Stimulated activated naive CD8-positive, alpha-beta T cell treated with anti-CD3 and anti-CD28 coated beads, Interleukin-15, amount 100 ng/mL, for 72 hours (primary cell): ENCODE measurements around the gene FADD.

Experiments used
- ATAC-seq: fragments of 150-1000 bp; cut with Tn5 transposase; 2 replicates; pipeline ENCODE4 v1.10.0; 2021; ENCODE audit warnings: mild to moderate bottlenecking, moderate library complexity
- DNase-seq, 2 donors: peaks; one replicate each; pipeline ENCODE4 v3.0.0; 2021 to 2022
- H3K27ac Mint-ChIP-seq, 2 donors: one replicate each; pipeline ENCODE4 v1.8.0; 2022; ENCODE audit warnings: mild to moderate bottlenecking in 2 of 2, mixed read lengths in 2 of 2, moderate library complexity in 2 of 2
- H3K27me3 Mint-ChIP-seq: one replicate; pipeline ENCODE4 v1.8.0; 2022; ENCODE audit warnings: mixed read lengths
- H3K4me1 Mint-ChIP-seq: one replicate; pipeline ENCODE4 v1.8.0; 2022; ENCODE audit warnings: mild to moderate bottlenecking, mixed read lengths
- H3K4me3 Mint-ChIP-seq, 2 donors: one replicate each; pipeline ENCODE4 v1.8.0; 2022; ENCODE audit warnings: mild to moderate bottlenecking in 2 of 2, mixed read lengths in 2 of 2, moderate library complexity in 1 of 2
- H3K9me3 Mint-ChIP-seq, 2 donors: one replicate each; pipeline ENCODE4 v1.8.0; 2022; ENCODE audit warnings: mixed read lengths in 2 of 2

Gene FADD

GRCh38 chr11:70173018-70173417 is 30.1 kb upstream of the FADD start:
- Mint-ChIP-seq H3K27me3 (peaks cover 8% of the 10 kb centered on the region), H3K9me3 (no peaks in the 10 kb centered on the region), H3K27ac (no peak overlapping the region), H3K4me3 (no peak overlapping the region), H3K4me1 (peaks cover 12% of the 10 kb centered on the region)
- no peak for ATAC-seq
- DNase-seq, result no peak

GRCh38 chr11:70174547-70175235 is 28.4 kb upstream of the FADD start:
- Mint-ChIP-seq H3K4me3 (no peak overlapping the region), H3K9me3 (no peaks in the 10 kb centered on the region), H3K27me3 (no peaks in the 10 kb centered on the region), H3K4me1 (peaks cover 12% of the 10 kb centered on the region), H3K27ac (peak overlapping the region in 1 of 2 donors; percentile 27)
- DNase-seq (no peak), ATAC-seq (no peak)

GRCh38 chr11:70175236-70175698 is 27.8 kb upstream of the FADD start:
- no peak for ATAC-seq
- Mint-ChIP-seq H3K4me1 (peaks cover 12% of the 10 kb centered on the region), H3K27me3 (no peaks in the 10 kb centered on the region), H3K4me3 (no peak overlapping the region), H3K9me3 (no peaks in the 10 kb centered on the region), H3K27ac (no peak overlapping the region)
- no peak for DNase-seq

- ATAC-seq (peak; percentile 77), DNase-seq (peak; percentile 46 to 65)
- Mint-ChIP-seq H3K9me3 (no peaks in the 10 kb centered on the region), H3K27ac (no peak overlapping the region), H3K4me3 (no peak overlapping the region), H3K27me3 (no peaks in the 10 kb centered on the region), H3K4me1 (peaks cover 12% of the 10 kb centered on the region)
These were observed 26.0 kb upstream of the FADD start for GRCh38 chr11:70176940-70177689.

DNA sequence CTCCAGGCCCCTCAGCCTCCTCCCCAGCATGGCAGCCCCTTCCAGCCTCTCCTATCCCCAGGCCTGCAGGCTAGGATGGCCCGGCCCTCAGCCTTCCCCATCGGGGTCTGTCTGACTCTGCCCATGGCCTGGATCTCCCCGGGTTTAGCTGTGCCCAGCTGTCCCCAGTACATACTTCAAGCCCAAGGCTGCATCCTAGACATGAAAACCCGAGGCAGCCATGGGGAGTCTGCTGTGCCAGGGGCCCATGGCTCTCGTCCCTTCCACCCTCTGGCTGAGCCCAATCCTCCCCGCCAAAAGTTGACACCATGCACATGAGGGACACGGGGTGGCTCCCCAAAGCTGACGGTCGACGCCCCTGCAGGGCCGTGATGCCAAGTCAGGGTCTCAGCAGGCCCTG is 22.2 kb upstream of the FADD start:
- Mint-ChIP-seq H3K9me3 (no peaks in the 10 kb centered on the region), H3K4me3 (no peak overlapping the region), H3K27me3 (no peaks in the 10 kb centered on the region), H3K4me1 (no peaks in the 10 kb centered on the region), H3K27ac (no peak overlapping the region)
- no peak for ATAC-seq
- no peak for DNase-seq

DNA sequence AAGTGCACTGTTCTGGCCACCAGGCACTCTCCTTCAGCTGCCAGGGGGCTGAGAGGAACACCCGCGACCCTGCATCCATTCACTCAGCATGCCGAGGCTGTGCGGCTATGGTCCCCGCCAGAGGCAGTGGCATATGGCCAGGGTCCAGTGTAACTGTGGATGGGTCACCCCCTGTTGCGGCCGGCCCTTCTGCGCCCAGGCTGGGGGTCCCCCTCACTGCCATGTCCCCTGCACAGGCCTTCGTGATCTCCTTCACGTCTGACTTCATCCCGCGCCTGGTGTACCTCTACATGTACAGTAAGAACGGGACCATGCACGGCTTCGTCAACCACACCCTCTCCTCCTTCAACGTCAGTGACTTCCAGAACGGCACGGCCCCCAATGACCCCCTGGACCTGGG is 20.8 kb upstream of the FADD start:
- H3K4me3 Mint-ChIP-seq, result no peak overlapping the region
- no peak overlapping the region for H3K27ac Mint-ChIP-seq
- H3K4me1 Mint-ChIP-seq, result no peaks in the 10 kb centered on the region
- H3K9me3 Mint-ChIP-seq, result no peaks in the 10 kb centered on the region
- no peaks in the 10 kb centered on the region for H3K27me3 Mint-ChIP-seq
- DNase-seq (no peak), ATAC-seq (no peak)

- DNase-seq (no peak), ATAC-seq (no peak)
- H3K4me1 Mint-ChIP-seq, result no peaks in the 10 kb centered on the region
- H3K27ac Mint-ChIP-seq, result no peak overlapping the region
- no peak overlapping the region for H3K4me3 Mint-ChIP-seq
- H3K27me3 Mint-ChIP-seq, result no peaks in the 10 kb centered on the region
- H3K9me3 Mint-ChIP-seq, result no peaks in the 10 kb centered on the region
These were observed 20.1 kb upstream of the FADD start for GRCh38 chr11:70183032-70183431.

GRCh38 chr11:70183483-70184176 is 19.5 kb upstream of the FADD start:
- no peaks in the 10 kb centered on the region for H3K27me3 Mint-ChIP-seq
- no peak overlapping the region for H3K27ac Mint-ChIP-seq
- ATAC-seq, result no peak
- H3K4me1 Mint-ChIP-seq, result no peaks in the 10 kb centered on the region
- DNase-seq, result no peak
- H3K4me3 Mint-ChIP-seq, result no peak overlapping the region
- H3K9me3 Mint-ChIP-seq, result no peaks in the 10 kb centered on the region

- DNase-seq, result no peak
- Mint-ChIP-seq H3K9me3 (no peaks in the 10 kb centered on the region), H3K27me3 (no peaks in the 10 kb centered on the region), H3K27ac (no peak overlapping the region), H3K4me1 (no peaks in the 10 kb centered on the region), H3K4me3 (no peak overlapping the region)
- no peak for ATAC-seq
These were observed 18.7 kb upstream of the FADD start for GRCh38 chr11:70184396-70184795.

DNA sequence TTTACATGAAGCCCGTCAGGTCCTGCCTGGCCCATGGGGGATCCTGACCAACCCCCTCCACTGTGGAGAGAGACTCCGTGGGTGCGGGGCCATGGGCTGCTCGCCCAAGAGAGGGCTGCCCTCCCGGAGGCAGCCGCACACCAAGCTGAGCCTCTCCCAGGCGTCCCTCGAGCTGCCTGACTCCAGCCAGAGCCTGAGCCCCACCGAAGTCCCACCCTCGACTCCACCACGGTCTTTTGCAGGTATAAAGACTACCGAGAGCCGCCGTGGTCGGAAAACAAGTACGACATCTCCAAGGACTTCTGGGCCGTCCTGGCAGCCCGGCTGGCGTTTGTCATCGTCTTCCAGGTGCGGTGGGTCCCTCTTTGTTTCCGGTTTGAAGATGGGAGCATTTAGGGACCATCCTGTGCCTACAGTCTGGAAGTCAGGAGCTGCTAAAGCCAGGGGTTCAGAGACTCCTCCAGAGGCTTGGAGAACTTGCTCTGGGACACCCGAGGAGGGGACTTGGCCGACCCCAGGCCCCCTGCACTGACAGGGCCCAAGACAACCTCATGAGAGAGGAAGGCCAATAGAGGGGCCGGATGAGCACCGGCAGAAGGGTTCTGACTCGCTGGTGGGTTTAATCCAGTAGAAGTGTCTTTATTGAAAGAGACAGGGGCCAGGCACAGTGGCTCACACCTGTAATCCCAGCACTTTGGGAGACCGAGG is 17.6 kb upstream of the FADD start:
- H3K4me3 Mint-ChIP-seq, result no peak overlapping the region
- no peak overlapping the region for H3K27ac Mint-ChIP-seq
- H3K27me3 Mint-ChIP-seq, result no peaks in the 10 kb centered on the region
- H3K9me3 Mint-ChIP-seq, result no peaks in the 10 kb centered on the region
- no peak for DNase-seq
- ATAC-seq, result no peak
- no peaks in the 10 kb centered on the region for H3K4me1 Mint-ChIP-seq

- no peak for ATAC-seq
These were observed 16.7 kb upstream of the FADD start for GRCh38 chr11:70186420-70186819.

GRCh38 chr11:70186936-70187335 is 16.2 kb upstream of the FADD start:
- Mint-ChIP-seq H3K4me3 (no peak overlapping the region), H3K9me3 (no peaks in the 10 kb centered on the region), H3K27ac (no peak overlapping the region), H3K27me3 (peaks cover 8% of the 10 kb centered on the region), H3K4me1 (peaks cover 4% of the 10 kb centered on the region)
- DNase-seq (no peak), ATAC-seq (no peak)

More at GRCh38 chr11:70186420-70186819, 16.7 kb upstream of the FADD start:
- H3K4me3 Mint-ChIP-seq, result no peak overlapping the region
- no peaks in the 10 kb centered on the region for H3K9me3 Mint-ChIP-seq
- H3K4me1 Mint-ChIP-seq, result peaks cover 3% of the 10 kb centered on the region
- H3K27me3 Mint-ChIP-seq, result peaks cover 5% of the 10 kb centered on the region
- H3K27ac Mint-ChIP-seq, result no peak overlapping the region
- no peak for DNase-seq

DNA sequence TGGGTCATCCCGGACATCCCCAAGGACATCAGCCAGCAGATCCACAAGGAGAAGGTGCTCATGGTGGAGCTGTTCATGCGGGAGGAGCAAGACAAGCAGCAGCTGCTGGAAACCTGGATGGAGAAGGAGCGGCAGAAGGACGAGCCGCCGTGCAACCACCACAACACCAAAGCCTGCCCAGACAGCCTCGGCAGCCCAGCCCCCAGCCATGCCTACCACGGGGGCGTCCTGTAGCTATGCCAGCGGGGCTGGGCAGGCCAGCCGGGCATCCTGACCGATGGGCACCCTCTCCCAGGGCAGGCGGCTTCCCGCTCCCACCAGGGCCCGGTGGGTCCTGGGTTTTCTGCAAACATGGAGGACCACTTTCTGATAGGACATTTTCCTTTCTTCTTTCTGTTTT is 15.3 kb upstream of the FADD start:
- no peak for DNase-seq
- H3K27ac Mint-ChIP-seq, result no peak overlapping the region
- ATAC-seq, result no peak
- H3K27me3 Mint-ChIP-seq, result peaks cover 12% of the 10 kb centered on the region
- H3K4me3 Mint-ChIP-seq, result no peak overlapping the region
- no peaks in the 10 kb centered on the region for H3K9me3 Mint-ChIP-seq
- peaks cover 4% of the 10 kb centered on the region for H3K4me1 Mint-ChIP-seq

GRCh38 chr11:70189622-70190021 is 13.5 kb upstream of the FADD start:
- Mint-ChIP-seq H3K4me1 (peaks cover 4% of the 10 kb centered on the region), H3K4me3 (no peak overlapping the region), H3K27ac (no peak overlapping the region), H3K9me3 (no peaks in the 10 kb centered on the region), H3K27me3 (peaks cover 14% of the 10 kb centered on the region)
- DNase-seq (no peak), ATAC-seq (no peak)

- no peaks in the 10 kb centered on the region for H3K9me3 Mint-ChIP-seq
- DNase-seq (peak; percentile 66), ATAC-seq (peak; percentile 83)
- peaks cover 14% of the 10 kb centered on the region for H3K27me3 Mint-ChIP-seq
- no peak overlapping the region for H3K27ac Mint-ChIP-seq
- H3K4me1 Mint-ChIP-seq, result peaks cover 4% of the 10 kb centered on the region
- no peak overlapping the region for H3K4me3 Mint-ChIP-seq
These were observed 11.5 kb upstream of the FADD start for GRCh38 chr11:70191495-70192140.
